PC-9 (cell line): Measurements from ENCODE around the gene CISTR.

ENCODE experiments used
- EZH2 ChIP-seq: fragments of 200-600 bp; sonication (generic); IDR thresholded peaks from 2 replicates; pipeline ENCODE4 v1.8.0; 2017; ENCODE audit warnings: antibody characterized with exemption, low read depth
- TF ChIP-seq, protein P1 (sequence below): fragments of 200-600 bp; sonication (generic); conservative IDR thresholded peaks from 2 replicates; pipeline ENCODE4 v1.6.1; 2017; ENCODE audit warnings: mixed run types, antibody characterized with exemption, mild to moderate bottlenecking, moderate library complexity

DNA sequence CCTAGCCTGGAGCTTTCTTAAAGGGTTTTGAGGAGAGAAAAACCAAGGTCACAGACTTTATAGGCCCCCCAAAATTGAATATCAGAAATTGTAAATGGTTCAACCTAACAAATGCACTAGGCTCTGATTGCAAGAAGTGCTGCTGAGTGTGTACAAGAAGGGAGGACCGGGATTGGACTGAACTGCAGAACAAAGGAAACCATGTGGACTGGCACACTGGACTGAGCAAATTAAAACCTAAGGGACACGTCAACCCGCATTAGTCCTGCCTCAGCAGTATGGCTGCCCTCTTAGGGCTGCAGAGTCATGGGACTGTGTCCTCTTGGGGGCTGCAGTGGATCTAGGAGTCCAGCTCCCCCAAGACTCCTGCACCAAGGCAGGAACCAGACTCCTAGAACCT is 842 bp upstream of the CISTR start:
- no peak for TF ChIP-seq EZH2
- TF ChIP-seq, protein P1, sequence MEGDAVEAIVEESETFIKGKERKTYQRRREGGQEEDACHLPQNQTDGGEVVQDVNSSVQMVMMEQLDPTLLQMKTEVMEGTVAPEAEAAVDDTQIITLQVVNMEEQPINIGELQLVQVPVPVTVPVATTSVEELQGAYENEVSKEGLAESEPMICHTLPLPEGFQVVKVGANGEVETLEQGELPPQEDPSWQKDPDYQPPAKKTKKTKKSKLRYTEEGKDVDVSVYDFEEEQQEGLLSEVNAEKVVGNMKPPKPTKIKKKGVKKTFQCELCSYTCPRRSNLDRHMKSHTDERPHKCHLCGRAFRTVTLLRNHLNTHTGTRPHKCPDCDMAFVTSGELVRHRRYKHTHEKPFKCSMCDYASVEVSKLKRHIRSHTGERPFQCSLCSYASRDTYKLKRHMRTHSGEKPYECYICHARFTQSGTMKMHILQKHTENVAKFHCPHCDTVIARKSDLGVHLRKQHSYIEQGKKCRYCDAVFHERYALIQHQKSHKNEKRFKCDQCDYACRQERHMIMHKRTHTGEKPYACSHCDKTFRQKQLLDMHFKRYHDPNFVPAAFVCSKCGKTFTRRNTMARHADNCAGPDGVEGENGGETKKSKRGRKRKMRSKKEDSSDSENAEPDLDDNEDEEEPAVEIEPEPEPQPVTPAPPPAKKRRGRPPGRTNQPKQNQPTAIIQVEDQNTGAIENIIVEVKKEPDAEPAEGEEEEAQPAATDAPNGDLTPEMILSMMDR = no peak
